Thyroid gland (tissue), 4 donors: Measurements from ENCODE around the gene ABCC11.

Source experiments
- CTCF ChIP-seq, 6 experiments: fragments of 200-600 bp in 3 of 6; fragments of 450-650 bp in 3 of 6; sonication (generic) in 3 of 6; IDR thresholded peaks; one replicate each; pipeline ENCODE4 v1.5.1; 2016 to 2019; ENCODE audit warnings: antibody characterized with exemption in 6 of 6, mild to moderate bottlenecking in 2 of 6, inconsistent platforms in 1 of 6, moderate library complexity in 1 of 6
- POLR2A ChIP-seq, 2 donors: fragments of 450-650 bp; IDR thresholded peaks; one replicate each; pipeline ENCODE4 v1.6.1; 2017; ENCODE audit warnings: antibody characterized with exemption in 2 of 2, mild to moderate bottlenecking in 2 of 2, moderate library complexity in 1 of 2

- TF ChIP-seq CTCF (IDR thresholded peaks at IDR 0.05) (no peak), POLR2A (IDR thresholded peaks at IDR 0.05) (no peak)
These were observed 114.6 kb downstream of the ABCC11 start for GRCh38 chr16:48132696-48133095.
